ENCODE results near the gene GRB7.
"Not testable (repeated sequence)": the region's sequence is repeated elsewhere in the genome, so short reads cannot be mapped to it uniquely, and the experiment has no call there.

The GRB7 gene

DNA sequence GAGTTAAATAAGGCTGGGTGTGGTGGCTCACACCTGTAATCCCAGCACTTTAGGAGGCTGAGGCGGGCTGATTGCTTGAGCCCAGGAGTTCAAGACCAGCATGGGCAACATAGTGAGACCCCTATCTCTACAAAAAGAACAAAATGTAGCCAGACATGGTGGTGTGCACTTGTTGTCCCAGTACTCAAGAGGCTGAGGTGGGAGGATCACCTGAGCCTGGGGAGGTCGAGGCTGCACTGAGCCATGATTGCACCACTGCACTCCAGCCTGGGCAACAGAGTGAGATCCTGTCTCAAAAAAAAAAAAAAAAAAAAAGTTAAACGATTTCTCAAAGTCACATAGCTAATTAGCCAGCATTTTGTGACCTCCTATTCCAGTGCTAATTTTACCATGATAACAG, 26.4 kb downstream of the GRB7 start:
- not testable (repeated sequence) for H3K4me1 ChIP-seq (ENCODE audit: control insufficient read depth, insufficient read depth, low read length); H3K36me3 ChIP-seq (ENCODE audit: control insufficient read depth, insufficient read depth, low read length); H3K9me3 ChIP-seq (ENCODE audit: control insufficient read depth, insufficient read depth, low read length); H3K27me3 ChIP-seq (ENCODE audit: control insufficient read depth, insufficient read depth, low read length); H3K4me3 ChIP-seq (ENCODE audit: low read depth, low read length); H3K27ac ChIP-seq (ENCODE audit: low read depth, low read length); H3K9ac ChIP-seq (ENCODE audit: low read depth, low read length)

DNA sequence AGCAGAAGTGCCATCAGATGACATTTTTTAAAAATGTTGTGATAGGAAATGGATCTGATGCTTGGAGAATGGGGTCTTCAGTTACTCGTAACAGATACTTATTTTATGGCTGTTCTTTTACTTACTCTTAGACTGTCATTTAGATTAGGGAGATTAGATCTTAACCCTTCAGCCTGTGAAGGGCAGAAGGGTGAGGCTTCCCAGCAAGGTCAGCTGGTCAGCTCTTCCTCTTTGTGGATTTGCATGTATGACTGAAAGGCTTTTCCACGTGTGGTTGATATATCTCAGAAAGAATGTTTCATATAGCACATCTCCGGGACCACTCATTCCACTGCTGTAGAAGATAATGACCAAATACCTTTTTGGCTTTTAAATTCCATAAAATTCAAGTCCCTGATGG, 27.4 kb downstream of the GRB7 start:
- no peak overlapping the region for H3K27ac ChIP-seq (ENCODE audit: low read depth, low read length)
- no peak overlapping the region for H3K4me3 ChIP-seq (ENCODE audit: low read depth, low read length)
- H3K9me3 ChIP-seq (ENCODE audit: control insufficient read depth, insufficient read depth, low read length): no peaks in the 10 kb centered on the region
- H3K36me3 ChIP-seq (ENCODE audit: control insufficient read depth, insufficient read depth, low read length): no peaks in the 10 kb centered on the region
- no peak overlapping the region for H3K9ac ChIP-seq (ENCODE audit: low read depth, low read length)
- no peaks in the 10 kb centered on the region for H3K4me1 ChIP-seq (ENCODE audit: control insufficient read depth, insufficient read depth, low read length)
- no peaks in the 10 kb centered on the region for H3K27me3 ChIP-seq (ENCODE audit: control insufficient read depth, insufficient read depth, low read length)

DNA sequence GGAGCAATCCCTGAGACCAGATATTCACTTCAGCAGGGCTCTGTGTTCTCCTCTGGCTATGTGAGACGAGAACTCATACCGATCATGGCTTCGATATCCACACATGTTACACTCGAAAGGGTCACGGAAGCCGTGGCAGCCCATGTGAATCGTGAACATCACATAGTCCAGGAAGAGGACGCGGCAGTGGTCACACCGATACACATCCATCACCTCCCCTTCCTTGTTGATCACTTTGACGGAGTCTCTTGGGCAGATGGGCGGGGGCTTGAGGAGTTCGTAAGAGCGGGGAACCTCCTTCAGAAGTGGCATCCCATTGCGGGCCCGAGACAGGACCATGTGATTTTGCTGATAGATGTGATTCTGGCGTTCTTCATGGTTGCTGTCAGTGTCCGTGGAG, 28.0 kb downstream of the GRB7 start:
- Histone ChIP-seq H3K36me3 (ENCODE audit: control insufficient read depth, insufficient read depth, low read length) (no peaks in the 10 kb centered on the region), H3K27ac (ENCODE audit: low read depth, low read length) (no peak overlapping the region), H3K4me1 (ENCODE audit: control insufficient read depth, insufficient read depth, low read length) (no peaks in the 10 kb centered on the region), H3K9me3 (ENCODE audit: control insufficient read depth, insufficient read depth, low read length) (no peaks in the 10 kb centered on the region), H3K9ac (ENCODE audit: low read depth, low read length) (no peak overlapping the region), H3K4me3 (ENCODE audit: low read depth, low read length) (no peak overlapping the region), H3K27me3 (ENCODE audit: control insufficient read depth, insufficient read depth, low read length) (no peaks in the 10 kb centered on the region)

DNA sequence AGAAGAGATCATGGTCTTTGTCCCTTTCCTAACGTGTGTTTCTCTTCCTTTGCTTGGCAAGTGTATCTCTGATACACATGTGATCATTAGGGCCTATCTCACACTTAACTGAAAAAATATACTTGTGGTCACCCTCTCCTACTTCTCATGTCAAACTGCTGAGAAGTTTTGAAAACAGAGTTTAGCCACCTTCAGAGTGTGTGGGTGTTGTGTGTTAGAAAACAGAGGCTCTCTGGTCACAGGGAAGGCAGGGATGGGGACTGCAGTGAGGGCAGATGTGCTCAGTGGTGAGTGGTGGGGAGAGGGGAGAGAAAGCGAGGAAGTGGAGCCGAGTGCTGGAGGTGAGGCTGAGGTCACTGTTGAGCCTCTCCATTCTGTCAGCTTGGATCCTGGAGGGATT, 29.4 kb downstream of the GRB7 start:
- no peak overlapping the region for H3K9ac ChIP-seq (ENCODE audit: low read depth, low read length)
- no peaks in the 10 kb centered on the region for H3K27me3 ChIP-seq (ENCODE audit: control insufficient read depth, insufficient read depth, low read length)
- H3K9me3 ChIP-seq (ENCODE audit: control insufficient read depth, insufficient read depth, low read length): no peaks in the 10 kb centered on the region
- no peaks in the 10 kb centered on the region for H3K36me3 ChIP-seq (ENCODE audit: control insufficient read depth, insufficient read depth, low read length)
- H3K27ac ChIP-seq (ENCODE audit: low read depth, low read length): no peak overlapping the region
- H3K4me1 ChIP-seq (ENCODE audit: control insufficient read depth, insufficient read depth, low read length): no peaks in the 10 kb centered on the region
- H3K4me3 ChIP-seq (ENCODE audit: low read depth, low read length): no peak overlapping the region

DNA sequence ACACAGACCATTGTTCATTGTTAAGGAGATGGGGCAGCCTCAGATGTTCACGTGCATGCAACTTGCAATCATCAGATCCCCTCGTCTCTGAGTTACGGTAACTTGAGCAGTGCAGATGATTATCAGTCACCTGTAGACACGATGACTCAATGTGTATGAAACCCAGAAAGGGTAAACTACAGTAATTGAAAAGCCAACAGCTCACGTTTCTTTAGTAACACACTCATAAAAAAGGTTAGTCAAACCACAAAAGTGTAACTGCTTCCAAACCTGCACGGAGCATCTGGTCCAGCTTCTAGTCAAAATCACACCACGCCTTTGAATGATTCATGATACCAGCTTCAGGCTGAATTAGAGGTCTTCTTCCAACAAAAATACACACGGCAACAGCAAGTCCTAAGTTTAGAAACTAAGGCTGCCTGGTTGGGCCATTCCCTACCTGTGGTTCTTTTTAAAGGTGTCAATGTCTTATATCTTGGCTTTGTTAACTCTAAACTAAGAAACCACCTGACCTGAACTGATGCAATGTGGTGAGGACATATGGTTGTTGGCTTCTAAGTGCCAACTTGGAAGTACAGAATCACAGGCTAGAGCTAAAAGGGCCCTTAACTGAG, 32.3 kb downstream of the GRB7 start:
- Histone ChIP-seq H3K36me3 (ENCODE audit: control insufficient read depth, insufficient read depth, low read length) (no peaks in the 10 kb centered on the region), H3K4me1 (ENCODE audit: control insufficient read depth, insufficient read depth, low read length) (no peaks in the 10 kb centered on the region), H3K27me3 (ENCODE audit: control insufficient read depth, insufficient read depth, low read length) (no peaks in the 10 kb centered on the region), H3K9ac (ENCODE audit: low read depth, low read length) (no peak overlapping the region), H3K4me3 (ENCODE audit: low read depth, low read length) (no peak overlapping the region), H3K9me3 (ENCODE audit: control insufficient read depth, insufficient read depth, low read length) (no peaks in the 10 kb centered on the region), H3K27ac (ENCODE audit: low read depth, low read length) (no peak overlapping the region)

DNA sequence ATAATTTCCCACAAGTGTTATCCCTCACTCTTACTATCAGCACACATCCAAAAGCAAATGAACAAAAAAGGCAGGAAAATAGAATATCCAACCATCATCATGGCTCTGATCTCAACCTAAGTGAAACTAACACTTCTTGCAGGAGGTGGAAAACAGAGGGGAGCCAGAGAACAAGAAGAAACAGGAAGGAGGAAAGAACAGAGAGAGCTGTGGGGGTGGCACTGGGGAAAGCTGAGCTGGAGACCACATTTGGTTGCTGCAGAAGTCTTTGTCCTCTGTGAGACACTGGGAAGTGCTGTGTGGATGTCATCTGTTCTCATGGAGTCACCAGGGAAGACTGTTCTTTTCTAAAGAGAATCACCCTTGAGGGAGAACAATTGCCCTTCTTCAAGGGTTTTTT, 34.7 kb downstream of the GRB7 start:
- Histone ChIP-seq H3K36me3 (ENCODE audit: control insufficient read depth, insufficient read depth, low read length) (no peaks in the 10 kb centered on the region), H3K4me3 (ENCODE audit: low read depth, low read length) (no peak overlapping the region), H3K27me3 (ENCODE audit: control insufficient read depth, insufficient read depth, low read length) (no peaks in the 10 kb centered on the region), H3K27ac (ENCODE audit: low read depth, low read length) (no peak overlapping the region), H3K4me1 (ENCODE audit: control insufficient read depth, insufficient read depth, low read length) (no peaks in the 10 kb centered on the region), H3K9ac (ENCODE audit: low read depth, low read length) (no peak overlapping the region), H3K9me3 (ENCODE audit: control insufficient read depth, insufficient read depth, low read length) (no peaks in the 10 kb centered on the region)

DNA sequence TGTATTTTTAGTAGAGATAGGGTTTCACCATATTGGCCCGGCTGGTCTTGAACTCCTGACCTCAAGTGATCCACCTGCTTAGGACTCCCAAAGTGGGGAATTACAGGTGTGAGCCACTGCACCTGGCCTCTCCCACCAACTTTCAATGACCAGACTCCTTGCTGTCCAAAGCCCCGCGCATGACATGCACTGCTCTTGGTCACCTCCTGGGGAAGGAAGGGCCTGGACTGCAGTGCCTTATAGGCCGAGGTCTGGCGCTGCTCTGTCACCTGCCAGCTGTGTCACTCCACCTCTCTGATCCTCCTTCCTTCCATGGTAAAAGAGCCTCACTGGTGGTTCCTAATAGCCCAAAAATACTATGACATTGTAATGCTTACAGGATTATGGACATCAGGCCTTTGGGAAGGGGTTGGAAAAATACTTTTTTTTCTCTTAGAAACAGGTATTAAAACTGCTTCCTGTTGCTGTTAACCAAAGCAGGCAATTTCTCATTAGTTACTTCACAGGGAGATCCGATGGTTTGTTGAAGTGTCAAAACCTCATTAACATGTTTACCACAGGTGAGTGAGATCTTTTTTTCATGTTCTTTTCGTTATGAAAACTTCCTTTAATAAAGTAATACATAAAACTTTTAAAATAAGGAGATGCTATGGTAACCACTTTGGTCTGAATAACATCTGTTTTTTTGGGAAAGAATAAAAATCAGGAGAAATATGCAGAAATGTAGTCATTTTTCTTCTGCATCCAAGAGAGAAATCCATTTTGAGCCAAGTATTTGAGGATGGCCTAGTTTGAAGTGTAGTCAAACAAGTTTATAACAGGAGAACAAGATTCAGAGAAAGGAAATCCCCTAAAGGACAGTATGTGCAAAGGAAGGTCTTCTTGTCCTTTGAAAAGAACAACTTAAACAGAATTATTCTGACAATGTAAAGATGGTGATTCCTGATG, 35.5 kb downstream of the GRB7 start:
- Histone ChIP-seq H3K36me3 (ENCODE audit: control insufficient read depth, insufficient read depth, low read length) (no peaks in the 10 kb centered on the region), H3K27ac (ENCODE audit: low read depth, low read length) (no peak overlapping the region), H3K4me1 (ENCODE audit: control insufficient read depth, insufficient read depth, low read length) (no peaks in the 10 kb centered on the region), H3K9me3 (ENCODE audit: control insufficient read depth, insufficient read depth, low read length) (no peaks in the 10 kb centered on the region), H3K27me3 (ENCODE audit: control insufficient read depth, insufficient read depth, low read length) (no peaks in the 10 kb centered on the region), H3K9ac (ENCODE audit: low read depth, low read length) (no peak overlapping the region), H3K4me3 (ENCODE audit: low read depth, low read length) (no peak overlapping the region)

DNA sequence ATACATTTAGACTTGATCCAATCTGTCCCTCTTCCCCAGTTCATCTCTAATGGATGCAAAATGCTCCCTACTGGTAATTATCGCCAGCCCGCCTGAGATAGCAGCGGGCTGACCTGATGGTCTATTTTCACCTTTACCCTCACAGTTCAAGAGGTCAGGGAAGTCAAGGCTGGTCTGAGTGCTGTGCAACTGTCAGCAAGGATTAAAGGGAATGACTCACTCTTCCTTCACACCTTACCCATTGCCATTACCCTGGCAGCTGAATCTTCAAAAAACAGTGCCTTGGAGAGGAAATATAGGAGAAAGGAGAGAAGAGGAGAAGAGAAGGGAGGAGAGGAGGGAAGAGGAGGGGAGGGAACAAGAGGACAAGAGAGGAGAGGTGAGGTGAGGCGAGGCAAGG, 36.3 kb downstream of the GRB7 start:
- H3K9ac ChIP-seq (ENCODE audit: low read depth, low read length): no peak overlapping the region
- H3K36me3 ChIP-seq (ENCODE audit: control insufficient read depth, insufficient read depth, low read length): no peaks in the 10 kb centered on the region
- no peaks in the 10 kb centered on the region for H3K9me3 ChIP-seq (ENCODE audit: control insufficient read depth, insufficient read depth, low read length)
- H3K4me1 ChIP-seq (ENCODE audit: control insufficient read depth, insufficient read depth, low read length): no peaks in the 10 kb centered on the region
- no peak overlapping the region for H3K4me3 ChIP-seq (ENCODE audit: low read depth, low read length)
- no peaks in the 10 kb centered on the region for H3K27me3 ChIP-seq (ENCODE audit: control insufficient read depth, insufficient read depth, low read length)
- H3K27ac ChIP-seq (ENCODE audit: low read depth, low read length): no peak overlapping the region

DNA sequence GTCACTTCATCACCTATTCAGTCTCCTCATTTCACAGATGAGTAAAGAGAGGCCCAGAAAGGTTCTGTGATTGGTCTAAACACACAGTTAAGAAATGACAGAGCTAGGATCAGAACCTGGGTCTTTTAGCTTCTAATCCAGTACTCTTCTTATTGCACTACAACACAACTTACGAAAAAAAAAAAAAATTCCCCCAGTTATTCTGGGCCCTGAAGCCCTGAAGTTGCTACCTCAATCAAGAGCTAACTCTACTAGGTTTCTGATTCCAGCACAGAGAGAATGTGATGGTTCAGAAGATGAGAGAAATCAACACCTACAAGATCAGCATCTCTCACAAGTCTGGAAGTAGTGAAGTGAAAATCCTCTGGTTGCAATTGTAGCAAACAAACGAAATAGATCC, 37.3 kb downstream of the GRB7 start:
- Histone ChIP-seq H3K4me1 (ENCODE audit: control insufficient read depth, insufficient read depth, low read length) (no peaks in the 10 kb centered on the region), H3K4me3 (ENCODE audit: low read depth, low read length) (no peak overlapping the region), H3K36me3 (ENCODE audit: control insufficient read depth, insufficient read depth, low read length) (no peaks in the 10 kb centered on the region), H3K27ac (ENCODE audit: low read depth, low read length) (no peak overlapping the region), H3K9me3 (ENCODE audit: control insufficient read depth, insufficient read depth, low read length) (no peaks in the 10 kb centered on the region), H3K27me3 (ENCODE audit: control insufficient read depth, insufficient read depth, low read length) (no peaks in the 10 kb centered on the region), H3K9ac (ENCODE audit: low read depth, low read length) (no peak overlapping the region)

DNA sequence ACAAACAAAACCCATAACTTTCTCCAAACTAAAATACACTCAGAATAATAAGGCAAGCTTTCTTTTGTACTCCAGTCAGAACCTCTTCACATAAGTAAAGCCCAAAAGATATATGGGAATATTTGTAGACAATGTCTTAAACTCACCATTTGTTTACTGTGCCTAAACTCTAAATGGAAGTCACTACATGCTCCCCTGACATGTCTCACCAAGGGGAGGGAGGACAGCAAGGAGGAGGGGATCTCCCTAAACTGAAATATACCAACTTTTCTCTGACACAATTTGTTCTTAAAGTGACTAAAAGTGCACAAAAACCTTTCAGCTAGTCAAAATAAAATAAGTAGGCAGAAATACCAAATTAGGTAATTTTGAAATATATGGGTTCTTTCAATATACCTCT, 38.5 kb downstream of the GRB7 start:
- no peaks in the 10 kb centered on the region for H3K9me3 ChIP-seq (ENCODE audit: control insufficient read depth, insufficient read depth, low read length)
- no peak overlapping the region for H3K4me3 ChIP-seq (ENCODE audit: low read depth, low read length)
- no peaks in the 10 kb centered on the region for H3K27me3 ChIP-seq (ENCODE audit: control insufficient read depth, insufficient read depth, low read length)
- no peaks in the 10 kb centered on the region for H3K4me1 ChIP-seq (ENCODE audit: control insufficient read depth, insufficient read depth, low read length)
- H3K36me3 ChIP-seq (ENCODE audit: control insufficient read depth, insufficient read depth, low read length): no peaks in the 10 kb centered on the region
- no peak overlapping the region for H3K9ac ChIP-seq (ENCODE audit: low read depth, low read length)
- no peak overlapping the region for H3K27ac ChIP-seq (ENCODE audit: low read depth, low read length)

DNA sequence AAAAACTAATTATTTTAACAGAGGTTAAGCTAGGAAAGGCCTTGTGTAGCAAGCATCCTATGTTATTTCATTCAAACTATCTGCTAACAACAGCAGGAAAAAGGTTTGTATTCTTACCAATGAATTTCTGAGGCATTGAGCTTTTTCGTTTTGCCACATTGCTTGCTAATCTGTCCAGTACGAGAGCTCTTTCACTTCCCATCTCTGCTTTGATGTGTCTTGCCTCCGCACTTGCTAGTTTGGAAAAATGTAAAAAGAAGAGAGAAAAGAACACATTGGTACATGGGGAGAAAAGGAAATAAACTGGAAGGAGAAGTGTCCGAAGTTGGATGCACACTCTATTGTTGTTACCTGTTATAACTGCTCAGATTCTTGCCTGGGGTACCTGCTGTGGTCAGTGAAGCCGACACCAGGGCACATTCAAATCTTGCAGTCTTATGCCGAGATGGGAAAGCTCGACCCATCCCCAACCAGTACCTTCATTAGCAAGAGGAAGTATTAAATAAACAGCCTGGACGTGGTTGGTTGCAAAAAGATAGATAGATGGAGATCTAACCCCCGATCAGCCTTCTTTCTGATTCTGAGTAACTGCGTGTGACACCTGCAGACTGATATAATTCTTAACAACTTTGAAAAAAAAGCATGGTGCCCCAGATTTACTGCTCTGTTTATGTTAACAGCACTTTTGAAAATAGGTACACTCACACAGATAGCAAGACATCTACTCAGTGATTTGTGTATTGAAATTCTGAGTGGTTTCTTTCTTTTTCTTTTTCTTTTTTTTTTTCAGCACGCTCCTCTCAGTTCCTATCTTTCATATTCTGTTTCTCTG, 40.0 kb downstream of the GRB7 start:
- Histone ChIP-seq H3K27ac (ENCODE audit: low read depth, low read length) (no peak overlapping the region), H3K9ac (ENCODE audit: low read depth, low read length) (no peak overlapping the region), H3K27me3 (ENCODE audit: control insufficient read depth, insufficient read depth, low read length) (no peaks in the 10 kb centered on the region; the same call in 1 of the 2 replicates), H3K9me3 (ENCODE audit: control insufficient read depth, insufficient read depth, low read length) (no peaks in the 10 kb centered on the region), H3K4me3 (ENCODE audit: low read depth, low read length) (no peak overlapping the region), H3K36me3 (ENCODE audit: control insufficient read depth, insufficient read depth, low read length) (no peaks in the 10 kb centered on the region), H3K4me1 (ENCODE audit: control insufficient read depth, insufficient read depth, low read length) (0 out of 2 replicates have a peak, but pooled peaks cover 2% of the 10 kb centered on the region)

Data from HUES48 (cell line).